ENCODE results near the gene FMNL2.

The FMNL2 gene

DNA sequence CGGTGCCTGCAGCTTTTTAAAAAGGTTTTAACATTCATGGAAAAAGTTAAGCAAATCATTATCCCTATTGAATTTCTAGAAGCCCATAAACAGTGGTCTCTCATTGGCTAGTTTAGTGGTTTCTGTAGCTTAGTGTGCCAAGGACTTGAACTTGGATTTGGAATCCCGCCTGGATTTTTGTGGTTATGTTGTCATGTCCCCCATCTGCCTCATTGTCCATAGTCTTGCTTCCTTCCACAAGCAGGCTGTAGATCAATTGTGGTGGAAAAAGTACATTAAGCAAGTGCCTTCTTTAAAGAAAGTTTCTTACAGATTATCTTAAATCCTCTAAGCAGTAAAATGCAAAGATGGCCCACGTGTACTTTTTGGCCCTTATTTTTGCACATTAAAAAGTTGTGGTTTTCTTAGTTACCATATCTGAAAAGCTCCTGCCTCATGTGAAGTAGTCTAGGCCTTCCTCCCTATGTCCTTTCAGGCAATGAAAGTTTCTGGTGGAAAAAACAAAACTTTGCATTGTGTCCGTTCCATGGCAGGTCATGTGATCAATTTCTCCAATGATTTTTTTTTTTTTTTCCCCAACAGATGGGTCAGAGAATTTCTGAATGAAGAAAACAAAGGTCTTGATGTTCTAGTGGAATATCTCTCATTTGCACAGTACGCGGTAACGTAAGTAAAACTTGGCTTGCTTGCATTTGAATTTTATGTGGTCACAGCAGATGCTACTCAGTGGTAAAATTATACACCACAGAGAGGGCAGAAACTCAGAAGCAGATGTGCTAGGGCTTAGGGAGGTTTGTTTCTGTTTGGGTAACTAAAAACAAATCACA lies 223.4 kb downstream of the FMNL2 start:
- no peak for DNase-seq (ENCODE audit: low read depth)

DNA sequence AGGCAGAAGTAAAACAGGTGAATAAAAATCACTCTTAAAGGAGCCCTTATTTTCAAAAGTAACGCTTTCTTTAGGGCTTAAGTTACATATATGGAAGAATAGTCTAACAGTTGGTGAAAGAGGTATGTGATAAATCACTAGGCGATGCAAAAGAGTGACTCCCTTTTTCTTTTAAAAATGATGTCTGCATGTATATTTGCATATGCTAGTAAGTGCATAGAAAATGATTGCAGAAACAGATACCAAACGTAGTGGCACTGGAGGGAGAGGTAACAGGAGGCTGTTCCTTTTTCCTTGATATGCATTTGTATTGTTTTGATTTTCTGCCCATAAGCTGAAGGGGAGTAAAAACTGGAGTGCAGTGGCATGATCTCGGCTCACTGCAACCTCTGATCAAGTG lies 224.0 kb downstream of the FMNL2 start:
- no peak for DNase-seq (ENCODE audit: low read depth)

DNA sequence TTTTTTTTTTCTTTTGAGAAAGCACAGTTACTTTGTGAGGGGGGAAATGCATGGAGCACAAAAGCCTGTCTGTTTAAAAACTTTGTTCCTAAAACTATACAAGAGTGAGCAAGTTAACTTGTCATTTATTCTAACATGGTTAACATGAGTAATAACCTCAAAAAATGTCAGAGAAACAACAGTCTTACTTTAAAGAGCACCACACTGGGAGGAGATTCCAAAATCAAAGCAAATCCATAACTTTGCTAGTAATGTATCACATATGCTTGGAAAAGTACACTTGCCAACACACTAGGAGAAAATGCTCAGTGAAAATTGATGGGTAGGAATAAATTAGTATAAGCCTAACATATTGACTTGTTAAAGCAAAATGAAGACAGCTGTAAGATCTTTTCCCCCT lies 225.2 kb downstream of the FMNL2 start:
- no peak for DNase-seq (ENCODE audit: low read depth)

DNA sequence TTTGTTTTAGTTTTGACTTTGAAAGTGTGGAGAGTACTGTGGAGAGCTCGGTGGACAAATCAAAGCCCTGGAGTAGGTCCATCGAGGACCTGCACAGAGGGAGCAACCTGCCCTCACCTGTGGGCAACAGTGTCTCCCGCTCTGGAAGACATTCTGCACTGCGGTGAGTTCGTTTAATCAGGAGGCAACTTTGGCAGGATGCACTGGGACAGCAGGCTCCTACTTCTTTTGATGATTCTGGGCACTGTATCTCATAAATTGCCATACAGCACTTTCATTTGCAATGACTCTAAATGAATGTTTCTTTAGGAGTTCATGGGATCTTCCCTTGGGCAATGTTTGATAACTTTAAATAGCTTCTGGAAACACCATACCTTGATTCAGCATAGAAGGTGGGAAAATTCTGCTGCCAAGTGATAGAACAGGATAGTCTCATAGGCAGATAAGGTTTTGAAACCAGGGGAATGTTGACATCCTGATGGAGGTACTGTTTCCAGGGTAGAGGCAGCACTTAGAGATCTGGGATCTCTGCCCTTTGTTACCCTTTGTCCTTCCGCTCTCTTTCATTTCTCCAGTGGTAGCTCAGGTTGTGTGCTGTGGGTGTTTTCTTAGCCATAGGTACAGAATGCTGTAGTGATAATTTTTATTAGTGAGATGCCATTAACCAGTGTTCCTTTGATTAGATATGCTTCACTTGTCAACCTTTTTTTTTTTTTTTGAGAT lies 226.1 kb downstream of the FMNL2 start:
- no peak for DNase-seq (ENCODE audit: low read depth)

DNA sequence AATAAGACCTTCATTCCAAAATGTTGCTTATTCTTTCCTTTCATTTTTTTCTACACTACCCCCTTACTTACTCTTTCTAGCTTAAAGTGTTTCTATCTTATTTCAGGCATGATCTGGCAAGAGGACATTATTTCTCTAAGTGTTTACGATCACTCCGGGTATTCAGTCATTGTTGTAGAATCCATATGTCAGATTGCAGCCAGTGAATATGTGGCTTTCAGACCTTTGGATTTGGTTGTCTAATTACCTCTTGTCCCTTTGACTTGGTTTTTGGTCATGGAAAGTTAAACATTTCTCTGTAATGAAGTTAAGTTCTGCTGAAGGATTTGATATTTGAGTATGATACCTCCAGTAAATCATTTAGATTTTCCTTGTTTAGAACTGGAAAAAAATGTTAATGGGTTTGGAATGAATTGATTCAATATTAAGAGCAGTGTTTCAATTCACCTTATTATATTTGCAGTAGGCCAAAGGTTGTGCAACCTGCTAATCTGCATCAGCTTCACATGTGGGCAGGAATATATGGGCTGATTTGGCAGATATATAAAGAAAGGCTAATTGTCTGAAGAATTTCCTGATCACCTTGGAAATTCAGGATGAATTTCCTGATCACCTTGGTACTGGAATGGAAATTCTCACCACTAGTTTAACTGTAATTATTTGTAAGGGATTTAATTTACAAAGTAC lies 227.4 kb downstream of the FMNL2 start:
- no peak for DNase-seq (ENCODE audit: low read depth)

DNA sequence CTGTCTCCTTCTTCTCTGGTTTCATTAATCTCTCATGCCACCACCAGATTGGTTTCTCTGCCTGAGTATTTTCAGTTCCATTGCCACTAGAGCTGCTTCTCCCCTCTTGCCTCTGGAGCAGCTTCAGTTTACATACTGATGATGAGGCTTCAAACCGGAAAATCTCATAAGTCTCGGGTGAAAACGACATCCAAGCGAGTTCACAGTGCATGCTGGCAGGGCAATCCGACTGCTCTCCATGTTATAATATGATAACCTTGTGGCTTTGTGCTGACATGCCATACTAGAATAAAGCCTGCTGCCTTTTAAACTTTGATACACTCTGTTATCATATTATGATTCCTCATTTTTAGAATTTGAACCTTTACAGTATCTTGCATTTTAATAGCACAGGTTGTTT lies 228.8 kb downstream of the FMNL2 start:
- DNase-seq (ENCODE audit: low read depth), result no peak

DNA sequence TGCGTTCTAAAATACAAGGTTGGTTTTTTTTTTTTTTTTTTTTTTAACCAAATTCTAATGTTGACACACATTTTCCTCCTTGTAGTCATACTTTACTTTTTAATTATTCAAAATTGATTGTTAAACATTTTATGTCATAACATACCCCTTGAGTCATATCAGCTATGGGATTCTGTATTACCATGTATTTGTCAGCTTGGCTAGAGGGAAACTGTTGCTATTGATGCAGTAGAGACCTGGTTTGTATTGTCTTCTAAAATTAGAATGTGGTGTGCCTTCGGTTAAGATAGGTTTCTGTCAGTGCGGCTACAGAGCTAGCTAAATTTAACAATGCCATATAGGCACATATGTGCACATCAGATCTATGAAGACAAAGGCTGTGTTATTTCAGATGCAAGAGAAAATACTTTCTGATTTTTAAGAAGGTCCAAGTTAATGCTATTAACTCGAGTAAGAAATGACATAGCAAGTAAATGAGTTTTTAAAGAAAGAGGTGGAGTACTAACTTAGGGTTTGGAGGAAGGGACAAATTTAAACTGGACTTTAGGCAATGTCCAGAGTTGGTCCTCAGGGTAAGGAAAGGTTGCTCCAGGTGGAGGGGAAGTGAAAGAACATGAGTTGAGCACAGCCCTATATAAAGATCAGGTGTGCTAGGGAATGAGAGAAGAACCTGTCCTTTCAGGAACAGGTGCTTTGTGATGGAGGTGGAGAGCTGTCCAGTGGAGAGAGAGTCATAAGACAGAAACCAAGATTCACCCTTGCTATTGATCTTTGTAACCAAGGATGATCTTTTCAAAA lies 230.0 kb downstream of the FMNL2 start:
- DNase-seq (ENCODE audit: low read depth), result no peak

DNA sequence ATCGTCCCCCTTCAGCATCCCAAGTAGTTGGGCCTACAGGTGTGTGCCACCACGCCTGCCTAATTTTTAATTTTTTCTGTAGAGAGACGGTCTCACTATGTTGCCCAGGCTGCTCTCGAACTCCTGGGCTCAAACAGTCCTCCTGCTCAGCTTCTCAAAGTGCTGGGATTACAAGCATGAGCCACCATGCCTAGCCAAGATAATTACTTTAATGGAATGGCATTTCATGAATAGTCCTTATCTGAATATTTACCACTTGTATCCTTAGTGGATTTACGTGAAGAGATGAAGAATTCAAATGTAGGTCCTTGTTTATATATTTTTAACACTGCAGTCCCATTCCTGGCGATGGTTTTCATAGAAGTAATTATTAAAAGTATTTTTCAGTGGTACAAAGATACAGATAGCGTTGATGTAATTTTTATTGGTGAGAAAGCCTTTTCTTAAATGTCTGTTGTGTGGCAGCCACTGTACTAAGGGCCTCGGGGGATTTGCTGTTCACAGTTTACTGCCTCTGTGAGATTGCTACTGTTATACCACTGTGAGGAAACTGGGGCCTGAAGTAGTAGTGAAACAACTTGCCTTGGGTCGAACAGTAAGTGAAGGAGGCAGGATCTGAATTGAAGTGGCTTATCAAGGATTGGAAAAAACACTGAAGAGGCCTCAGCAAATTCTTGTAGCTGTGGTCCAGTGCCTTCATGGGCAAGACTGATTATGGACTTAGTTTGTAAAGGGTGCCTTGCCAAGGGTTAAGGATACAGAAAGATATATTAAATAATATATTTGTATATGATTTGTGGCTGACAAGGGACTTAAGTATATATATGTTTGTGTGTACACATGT lies 231.1 kb downstream of the FMNL2 start:
- DNase-seq (ENCODE audit: low read depth), result no peak

DNA sequence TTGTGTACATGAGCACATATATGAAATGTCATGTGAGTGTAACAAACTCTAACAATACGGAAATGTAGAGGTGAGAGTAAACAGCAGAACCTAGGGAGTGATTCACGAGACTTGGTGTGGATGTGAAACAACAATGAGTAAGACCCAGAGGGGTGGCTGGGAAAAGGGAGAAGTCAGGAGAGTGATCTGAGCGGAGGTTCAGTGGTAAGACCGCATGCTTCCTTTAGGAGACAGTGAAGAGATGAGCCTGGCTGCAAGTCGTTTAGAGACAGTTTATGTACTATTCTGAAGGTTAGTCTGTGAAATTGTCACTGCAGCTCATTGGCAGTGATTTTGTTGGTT lies 231.7 kb downstream of the FMNL2 start:
- DNase-seq (ENCODE audit: low read depth), result no peak

DNA sequence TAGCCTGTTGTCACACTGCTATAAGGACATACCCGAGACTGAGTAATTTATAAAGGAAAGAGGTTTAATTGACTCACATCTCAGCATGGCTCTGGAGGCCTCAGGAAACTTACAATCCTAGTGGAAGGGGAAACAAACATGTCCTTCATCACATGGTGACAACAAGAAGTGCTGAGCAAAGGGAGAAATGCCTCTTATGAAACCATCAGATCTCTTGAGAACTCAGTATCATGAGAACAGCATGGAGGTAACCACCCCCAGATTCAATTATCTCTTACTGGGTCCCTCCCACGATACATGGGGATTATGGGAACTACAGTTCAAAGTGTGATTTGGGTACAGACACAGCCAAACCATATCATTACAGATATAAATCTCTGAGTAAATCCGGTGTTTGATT lies 233.6 kb downstream of the FMNL2 start:
- no peak for DNase-seq (ENCODE audit: low read depth)

DNA sequence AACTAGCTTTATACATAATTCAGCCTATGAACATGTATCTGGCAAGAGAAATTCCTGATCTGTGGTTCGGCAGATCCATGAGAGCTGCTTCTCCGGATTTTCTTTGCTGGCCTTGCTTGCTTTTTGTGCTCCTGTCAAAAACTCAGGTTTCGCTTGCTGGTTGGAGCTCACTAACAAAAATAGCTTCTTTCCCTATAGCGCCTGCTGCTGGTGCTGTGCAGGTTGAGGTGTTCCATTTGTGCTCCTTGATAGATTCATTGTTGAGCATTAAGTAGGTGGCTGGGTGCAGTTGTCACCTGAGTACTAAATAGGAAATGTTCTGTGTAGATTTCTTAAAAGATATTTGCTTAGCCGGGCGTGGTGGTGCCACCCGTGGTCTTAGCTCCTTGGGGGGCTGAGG lies 234.2 kb downstream of the FMNL2 start:
- DNase-seq (ENCODE audit: low read depth), result no peak

DNA sequence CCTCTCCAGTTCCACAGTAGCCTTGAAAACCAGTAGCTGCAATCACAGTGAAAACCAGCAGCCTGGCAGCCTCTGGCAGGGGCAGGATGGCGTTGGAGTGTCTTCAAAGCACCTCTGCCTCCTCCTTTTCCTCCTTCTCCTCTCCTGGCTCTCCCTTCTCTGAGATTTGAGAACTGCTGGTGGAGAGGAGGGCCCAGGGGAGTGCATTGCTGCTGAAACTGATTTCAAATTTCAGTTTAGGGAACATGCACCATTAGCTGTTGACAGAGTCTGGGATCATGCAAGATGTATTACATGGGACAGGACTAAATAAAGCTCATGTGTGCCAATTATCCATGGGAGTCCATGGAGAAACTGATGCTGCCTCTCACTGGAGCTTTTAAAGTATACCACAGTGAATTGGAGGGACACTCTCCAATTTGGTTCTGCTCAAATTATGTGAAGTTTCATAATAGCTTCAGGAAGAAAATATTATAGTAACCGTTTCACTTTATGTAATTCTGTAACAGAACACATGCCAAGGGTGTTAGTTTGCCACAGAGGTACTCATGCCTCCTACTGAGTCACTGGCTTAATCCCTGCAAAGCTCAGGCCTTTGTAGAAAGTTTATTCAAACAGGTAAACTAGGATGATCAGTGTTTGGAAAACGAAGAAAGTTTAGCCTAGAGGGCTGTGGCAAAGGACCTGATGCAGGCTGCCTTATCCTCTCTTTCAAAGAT lies 236.2 kb downstream of the FMNL2 start:
- DNase-seq (ENCODE audit: low read depth), result no peak

DNA sequence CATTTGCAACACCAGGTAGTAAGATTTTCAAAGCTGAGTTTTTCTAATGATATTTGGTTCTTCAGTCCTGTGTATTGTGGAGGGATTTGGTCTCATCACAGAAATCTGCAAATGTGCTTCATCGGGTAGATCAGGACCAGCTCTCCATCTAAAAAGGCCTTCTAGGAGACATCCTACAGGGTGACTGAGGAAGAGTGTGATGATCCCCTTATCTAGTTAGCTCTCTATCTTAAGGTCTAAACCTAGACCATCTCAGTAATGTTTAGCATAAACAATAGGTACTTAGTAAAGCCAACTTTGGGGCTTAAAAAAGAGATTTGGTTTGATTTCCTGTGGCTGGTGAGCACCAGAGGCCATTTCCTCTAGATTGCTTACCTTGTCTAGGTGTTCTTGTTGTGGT lies 237.1 kb downstream of the FMNL2 start:
- DNase-seq (ENCODE audit: low read depth), result no peak

DNA sequence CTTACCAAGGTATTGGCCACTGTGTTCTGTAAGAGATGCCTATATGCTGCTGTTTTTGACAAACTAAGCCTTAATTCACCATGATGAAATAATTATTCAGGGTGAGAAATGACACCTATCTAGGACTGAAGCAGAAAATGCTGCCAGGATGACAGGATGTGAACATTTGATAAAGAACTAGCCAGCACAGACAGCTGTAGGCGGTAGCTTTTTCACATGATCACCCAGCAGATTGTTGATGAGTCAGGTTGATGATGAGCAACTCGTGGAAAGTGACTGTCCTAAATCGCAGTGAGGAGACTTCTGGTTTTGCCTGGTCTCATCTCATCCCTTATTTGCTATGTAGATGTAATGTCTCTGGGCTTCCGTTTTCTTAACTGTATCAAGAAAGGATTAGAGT lies 238.2 kb downstream of the FMNL2 start:
- DNase-seq (ENCODE audit: low read depth), result peak; percentile 28

DNA sequence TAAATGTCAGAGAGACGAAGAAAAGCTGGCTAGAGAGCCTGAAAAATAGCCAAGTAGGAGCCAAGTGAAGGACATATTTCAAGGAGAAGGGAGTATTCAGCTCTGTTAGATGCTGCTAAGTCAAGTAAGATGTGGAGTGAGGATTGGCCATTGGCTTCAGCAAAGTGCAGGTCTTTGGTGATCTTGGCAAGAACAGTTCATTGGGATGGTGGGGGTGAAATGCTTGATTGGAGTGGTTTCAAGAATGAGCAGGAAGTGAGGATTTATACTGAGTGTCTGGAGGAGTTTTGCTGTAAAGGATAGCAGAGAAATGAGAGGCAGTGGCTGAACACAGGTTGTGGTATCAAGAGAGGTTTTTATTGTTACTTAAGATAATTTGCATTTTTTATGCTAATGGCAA lies 242.6 kb downstream of the FMNL2 start:
- DNase-seq (ENCODE audit: low read depth), result no peak

DNA sequence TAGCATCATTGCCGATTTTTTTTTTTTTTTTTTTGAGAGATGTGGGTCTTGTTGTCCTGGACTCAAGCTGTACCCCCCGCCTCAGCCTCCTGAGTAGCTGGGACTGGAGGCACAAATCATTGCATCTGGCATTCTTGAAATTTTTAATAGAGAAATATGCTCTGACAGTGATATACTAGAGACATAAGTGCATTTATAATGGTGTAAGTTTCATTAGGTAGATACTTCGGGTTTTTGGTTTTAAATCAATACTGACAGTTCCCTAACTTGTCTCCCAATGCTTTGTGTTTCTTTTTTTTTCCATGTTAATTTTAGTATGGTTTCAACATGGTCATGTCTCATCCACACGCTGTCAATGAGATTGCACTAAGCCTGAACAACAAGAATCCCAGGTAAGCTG lies 243.6 kb downstream of the FMNL2 start:
- no peak for DNase-seq (ENCODE audit: low read depth)

DNA sequence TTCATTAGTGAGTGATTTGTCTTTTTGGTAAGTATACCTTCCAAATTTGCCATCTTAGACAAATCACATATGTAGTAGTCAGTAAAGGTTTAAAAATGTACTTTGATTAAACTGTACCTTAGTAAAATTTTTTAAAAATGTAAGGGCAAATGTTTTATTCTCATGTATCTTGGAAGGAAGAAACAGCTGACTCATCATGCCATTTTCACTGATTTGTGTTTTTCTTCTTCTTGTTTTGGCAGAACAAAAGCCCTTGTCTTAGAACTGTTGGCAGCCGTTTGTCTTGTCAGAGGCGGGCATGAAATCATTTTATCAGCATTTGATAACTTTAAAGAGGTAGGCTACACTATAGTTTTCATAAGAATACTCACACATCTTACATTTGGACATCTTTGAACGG lies 245.7 kb downstream of the FMNL2 start:
- DNase-seq (ENCODE audit: low read depth), result no peak

DNA sequence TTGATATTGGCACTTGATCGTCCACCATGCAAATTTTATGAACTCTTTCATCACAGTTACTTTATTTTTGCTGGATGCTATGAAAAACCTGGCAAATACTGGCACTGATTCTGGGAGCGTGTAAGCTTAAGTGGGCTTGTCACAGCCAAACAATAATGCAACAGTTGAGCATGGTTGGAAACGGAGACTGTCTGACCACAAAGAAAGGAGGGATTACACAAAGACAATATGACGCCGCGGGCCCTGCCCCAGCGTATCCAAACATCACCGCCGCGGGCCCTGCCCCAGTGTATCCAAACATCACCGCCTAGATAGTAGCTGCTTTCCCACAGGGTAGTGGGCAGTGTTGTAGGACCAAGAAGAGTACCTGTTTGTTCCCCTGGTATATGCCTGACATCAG lies 246.4 kb downstream of the FMNL2 start:
- DNase-seq (ENCODE audit: low read depth), result no peak

DNA sequence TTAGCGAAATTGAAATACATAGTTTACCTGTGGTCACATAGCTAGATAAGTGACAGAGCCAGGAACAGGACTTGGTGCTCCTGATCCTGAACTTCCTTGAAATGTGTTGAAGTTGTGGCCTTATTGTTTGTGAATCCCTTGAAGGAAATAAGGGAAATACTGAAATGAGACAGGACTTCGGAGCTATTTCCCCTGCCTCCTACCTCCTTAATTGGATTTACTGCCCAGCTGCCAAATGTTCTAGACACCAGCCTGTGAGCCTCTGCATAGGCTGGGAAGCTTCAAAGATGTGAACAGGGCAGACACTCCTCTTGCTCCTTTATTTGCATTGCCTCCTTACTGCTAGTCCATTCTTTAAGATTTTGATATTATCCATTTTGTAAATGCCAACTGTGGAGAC lies 247.1 kb downstream of the FMNL2 start:
- no peak for DNase-seq (ENCODE audit: low read depth)

DNA sequence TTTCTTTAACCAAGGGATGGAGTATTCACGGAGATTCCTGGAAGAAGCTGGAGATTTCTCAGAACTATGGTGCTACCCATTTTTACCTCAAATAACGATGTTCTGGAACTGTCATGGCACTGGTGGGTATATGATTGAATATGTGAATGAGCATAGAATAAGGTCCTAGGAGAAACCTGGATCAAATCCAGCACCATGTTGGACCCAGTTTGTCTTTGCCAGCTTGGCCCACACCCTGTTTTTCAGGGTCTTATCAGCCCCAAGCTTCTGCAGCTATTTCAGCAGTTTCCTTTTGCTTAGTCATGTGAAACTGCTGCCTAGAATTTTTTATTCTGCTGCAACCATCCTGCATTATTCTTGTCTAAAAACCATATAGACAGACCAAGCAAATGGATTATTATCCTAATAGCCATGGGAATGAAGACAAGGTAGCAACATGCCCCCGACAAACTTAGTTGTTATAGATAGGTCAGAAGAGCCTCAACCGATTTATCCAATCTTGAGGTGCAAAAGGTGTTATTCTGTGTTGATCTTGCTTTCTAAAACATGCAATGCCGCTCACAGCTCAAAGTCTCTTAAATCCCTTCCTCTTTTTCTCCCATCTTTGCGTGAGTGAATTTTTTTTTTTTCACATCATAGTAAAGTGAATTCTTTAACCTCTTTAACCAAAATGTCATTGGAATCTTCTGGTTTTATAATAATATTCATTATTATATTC lies 248.7 kb downstream of the FMNL2 start:
- DNase-seq (ENCODE audit: low read depth), result no peak
